ENCODE results near the gene PPP1R16B.
"Not testable (repeated sequence)": the region's sequence is repeated elsewhere in the genome, so short reads cannot be mapped to it uniquely, and the experiment has no call there.

PPP1R16B gene

DNA sequence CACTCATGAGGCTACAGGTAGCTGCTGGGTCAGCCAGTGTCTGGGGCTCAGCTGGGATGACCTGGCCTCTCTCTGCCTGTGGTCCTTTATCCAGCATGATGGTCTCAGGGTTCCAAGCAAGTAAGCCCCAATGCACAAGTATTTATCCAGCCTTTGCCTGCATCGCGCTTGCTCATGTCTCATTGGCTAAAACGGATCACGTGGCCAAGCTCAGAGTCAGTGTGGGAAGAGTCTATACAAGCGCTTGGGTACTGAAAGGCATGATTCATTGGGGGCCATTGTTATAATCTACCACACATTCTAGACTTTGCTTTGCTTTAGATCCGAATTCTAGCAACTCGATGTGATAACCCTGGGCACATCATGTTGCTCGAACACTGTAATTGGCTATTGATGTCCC, 48.3 kb downstream of the PPP1R16B start:
- DNase-seq, result no peak
- ATAC-seq, result no peak

DNA sequence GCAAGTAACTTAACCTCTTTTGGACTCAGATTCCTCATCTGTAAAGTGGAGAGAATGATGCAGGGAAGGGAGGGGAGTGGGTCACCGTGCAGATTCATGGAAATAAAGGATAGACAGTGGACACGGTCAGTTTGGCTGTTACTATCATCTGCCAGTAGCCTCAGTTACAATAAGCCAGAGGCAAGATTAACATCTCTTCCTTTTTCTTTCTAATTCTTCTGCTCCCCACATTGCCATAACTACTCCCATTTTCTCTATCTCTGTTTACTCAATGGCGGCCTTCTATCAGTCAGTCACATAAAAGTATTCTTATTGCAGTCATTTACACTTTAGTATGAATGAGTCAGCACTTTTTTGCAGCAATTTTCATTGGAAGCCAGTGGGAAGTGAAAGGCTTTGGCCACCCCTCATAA, 49.2 kb downstream of the PPP1R16B start:
- no peak for ATAC-seq
- DNase-seq, result no peak

DNA sequence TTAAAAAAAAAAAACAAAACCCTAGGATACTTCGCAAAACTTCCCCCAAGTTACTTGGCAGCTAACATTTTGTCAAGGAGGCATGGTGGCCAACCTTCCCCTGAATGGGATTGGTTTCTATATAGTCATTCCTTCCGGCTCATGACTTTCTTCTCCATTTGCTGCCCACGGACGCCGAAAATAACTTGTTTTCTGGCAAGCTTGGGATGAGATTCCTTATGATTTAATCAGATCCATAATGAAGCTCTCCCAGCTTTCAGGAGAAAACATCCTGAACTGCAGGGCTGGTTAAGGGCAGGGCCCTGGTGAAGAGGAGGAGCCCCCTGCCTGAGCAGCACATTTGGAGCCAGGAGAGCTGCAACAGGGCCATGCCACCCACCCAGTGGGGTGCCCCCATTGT, 49.9 kb downstream of the PPP1R16B start:
- ATAC-seq, result no peak

DNA sequence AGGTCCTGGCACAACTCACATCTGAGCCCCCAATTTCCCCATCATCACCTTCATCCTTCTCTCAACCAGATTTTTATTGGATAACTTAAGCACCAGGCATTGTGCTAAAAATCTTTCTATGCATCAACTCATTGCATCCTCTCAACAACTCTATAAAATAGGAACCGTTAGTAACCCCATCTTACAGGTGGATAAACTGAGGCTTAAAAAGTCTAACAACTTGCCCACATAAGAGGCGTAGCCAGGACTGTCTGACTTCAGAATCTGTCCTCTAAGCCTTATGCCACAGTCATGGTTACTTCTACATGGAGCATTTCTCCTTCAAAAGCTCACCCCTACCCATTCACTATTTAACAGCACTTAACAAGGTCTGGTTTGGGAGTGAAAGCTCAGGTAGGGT, 51.1 kb downstream of the PPP1R16B start:
- DNase-seq (no peak), ATAC-seq (no peak)

More for the DNA sequence above, 49.9 kb downstream of the PPP1R16B start:
- DNase-seq, result no peak

DNA sequence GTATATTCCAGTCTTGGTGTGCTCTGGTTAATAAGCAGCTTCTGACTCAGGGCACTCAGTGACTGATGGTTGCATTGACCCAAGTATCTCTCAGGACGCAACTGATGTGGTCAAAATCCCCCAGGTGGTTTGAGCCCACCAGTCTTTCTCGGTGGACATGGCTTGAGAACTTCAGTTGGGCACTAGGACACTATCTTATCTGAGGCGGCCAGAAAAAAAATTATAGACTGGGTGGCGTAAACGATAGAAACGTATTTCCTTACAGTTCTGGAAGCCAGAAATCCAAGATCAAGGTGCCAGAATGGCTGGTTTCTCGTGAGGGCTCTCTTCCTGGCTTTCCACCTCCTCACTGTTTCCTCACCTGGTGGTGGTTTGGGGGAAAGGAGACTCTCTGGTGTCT, 52.2 kb downstream of the PPP1R16B start:
- no peak for DNase-seq
- ATAC-seq, result no peak

DNA sequence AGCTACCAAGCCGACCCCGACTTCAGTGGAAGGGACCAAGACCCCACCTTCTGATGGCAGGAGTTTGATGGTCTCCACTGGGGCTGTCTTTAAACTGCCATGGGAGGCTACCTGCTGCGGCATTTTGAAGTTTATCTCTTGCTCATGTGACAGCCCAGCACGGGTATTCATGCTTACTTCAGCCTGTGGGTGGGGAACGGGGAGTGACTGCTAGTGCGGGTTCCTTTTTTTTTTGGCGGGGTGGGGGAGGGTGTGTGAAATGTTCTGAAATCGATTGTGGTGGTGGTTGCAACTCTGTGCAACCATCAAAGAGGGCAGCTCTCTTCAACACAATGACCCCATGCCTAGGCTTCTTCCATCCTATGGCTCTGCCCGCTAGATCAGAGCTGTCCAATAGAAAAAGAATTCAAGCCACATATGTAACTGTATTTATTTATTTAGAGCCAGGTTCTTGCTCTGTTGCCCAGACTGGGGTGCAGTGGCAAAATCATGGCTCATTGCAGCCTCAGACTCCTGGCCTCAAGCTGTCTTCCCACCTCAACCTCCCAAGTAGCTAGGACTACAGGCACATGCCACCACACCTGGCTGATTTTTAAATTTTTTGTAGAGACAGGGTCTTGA, 53.7 kb downstream of the PPP1R16B start:
- peak; percentile 44 for ATAC-seq
- DNase-seq, result no peak

DNA sequence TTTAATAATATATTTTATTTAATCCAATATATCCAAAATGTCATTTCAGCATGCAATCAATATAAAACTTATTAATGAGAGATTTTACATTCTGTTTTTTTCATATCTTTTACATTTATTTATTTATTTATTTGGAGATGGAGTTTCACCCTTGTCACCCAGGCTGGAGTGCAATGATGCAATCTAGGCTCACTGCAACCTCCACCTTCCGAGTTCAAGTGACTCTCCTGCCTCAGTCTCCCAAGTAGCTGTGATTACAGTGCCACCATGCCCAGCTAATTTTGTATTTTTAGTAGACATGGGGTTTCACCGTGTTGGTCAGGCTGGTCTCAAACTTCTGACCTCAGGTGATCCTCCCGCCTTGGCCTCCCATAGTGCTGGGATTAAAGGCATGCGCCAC, 54.4 kb downstream of the PPP1R16B start:
- not testable (repeated sequence) for DNase-seq, ATAC-seq

DNA sequence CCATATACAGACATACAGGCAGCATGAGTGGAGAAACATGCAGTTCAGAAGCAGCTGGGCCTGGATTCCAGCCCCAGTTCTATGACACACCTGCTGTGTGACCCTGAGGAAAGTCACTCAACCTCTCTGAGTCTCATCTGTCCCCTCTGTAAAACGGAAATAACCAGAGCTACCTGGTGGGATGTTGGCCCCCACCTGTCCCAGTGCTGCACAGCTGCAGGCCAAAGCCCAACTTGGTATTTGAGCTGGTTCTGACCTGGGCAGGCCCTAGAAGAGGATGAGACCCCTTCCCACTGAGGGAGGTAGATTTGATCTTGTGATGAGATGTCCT, 55.5 kb downstream of the PPP1R16B start:
- ATAC-seq (no peak), DNase-seq (no peak)

DNA sequence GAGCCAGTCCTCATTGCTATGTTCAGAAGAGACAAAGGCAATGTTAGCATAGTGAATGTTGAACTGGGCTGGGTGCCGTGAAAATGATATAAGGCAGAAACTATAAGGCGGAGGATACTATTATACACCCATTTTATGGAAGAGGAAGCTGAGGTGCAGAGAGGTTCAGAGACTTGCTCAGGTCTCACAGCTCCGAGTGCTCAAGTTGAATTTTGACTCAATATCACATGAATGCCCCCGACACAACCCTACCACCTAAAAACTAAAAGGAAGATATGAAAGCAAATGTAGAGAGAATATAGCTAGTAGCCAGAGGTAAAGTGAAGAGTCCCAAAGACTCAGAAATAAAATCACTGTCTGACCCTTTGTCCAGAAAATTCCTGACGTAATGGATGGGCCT, 56.7 kb downstream of the PPP1R16B start:
- no peak for DNase-seq
- no peak for ATAC-seq

DNA sequence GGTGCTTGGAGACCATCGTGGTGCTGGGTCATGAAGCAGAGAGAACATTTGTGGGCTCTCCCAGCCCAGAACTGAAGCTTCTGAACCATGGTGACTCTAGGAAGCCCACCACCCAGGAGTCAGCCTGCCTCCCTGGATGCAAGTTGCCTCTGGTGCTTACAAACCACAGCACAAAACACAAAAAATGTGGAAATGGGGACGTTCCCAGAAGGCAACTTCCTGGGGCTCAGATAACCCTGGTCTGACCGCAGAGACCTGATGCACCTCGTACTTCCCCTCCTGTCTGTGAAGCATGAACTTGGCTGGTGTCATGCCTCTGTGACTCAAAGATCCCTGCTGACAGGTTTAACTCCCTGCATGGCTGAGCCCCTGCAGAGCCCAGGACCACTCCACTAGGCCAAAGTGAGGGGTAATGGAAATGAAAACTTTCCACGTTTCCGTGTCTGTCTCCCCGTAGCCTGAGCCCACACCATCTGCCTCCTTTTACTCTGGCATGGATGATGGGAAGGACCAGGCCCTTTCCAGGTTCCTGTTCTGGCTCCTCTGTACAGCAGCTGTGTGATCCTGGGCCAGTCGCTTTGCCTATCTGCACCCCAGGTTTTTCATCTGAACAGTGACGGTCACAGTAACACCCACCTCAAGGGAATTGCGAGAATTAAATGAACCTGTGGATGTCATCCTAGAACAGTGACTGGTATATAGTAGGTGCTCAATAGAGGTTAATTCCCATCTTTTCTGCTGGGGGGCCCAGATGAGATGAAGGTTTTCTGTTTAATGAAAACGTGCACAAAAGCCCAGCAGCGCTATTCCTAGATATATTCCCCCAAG, 57.7 kb downstream of the PPP1R16B start:
- peak; percentile 69 for DNase-seq
- ATAC-seq, result peak; percentile 97

DNA sequence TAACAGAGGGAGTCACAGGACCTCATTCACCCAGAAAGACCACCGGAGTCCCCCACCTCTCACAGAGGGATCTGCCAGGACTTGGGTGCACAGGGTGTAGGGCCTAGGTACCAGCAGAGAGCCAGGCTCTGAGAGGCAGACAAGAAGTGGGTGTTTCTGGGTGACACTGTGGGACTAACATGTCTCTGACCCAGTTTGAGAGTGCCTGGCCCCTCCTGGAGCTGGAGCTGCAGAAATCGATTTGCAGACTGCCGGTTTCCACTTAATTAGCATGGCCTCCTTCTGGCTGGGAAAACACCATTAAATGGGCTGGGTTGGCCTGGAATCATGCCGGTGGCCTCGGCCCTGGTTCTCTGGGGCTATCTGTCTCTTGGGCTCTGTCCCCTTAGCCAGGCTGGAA, 59.2 kb downstream of the PPP1R16B start:
- DNase-seq (no peak), ATAC-seq (no peak)

DNA sequence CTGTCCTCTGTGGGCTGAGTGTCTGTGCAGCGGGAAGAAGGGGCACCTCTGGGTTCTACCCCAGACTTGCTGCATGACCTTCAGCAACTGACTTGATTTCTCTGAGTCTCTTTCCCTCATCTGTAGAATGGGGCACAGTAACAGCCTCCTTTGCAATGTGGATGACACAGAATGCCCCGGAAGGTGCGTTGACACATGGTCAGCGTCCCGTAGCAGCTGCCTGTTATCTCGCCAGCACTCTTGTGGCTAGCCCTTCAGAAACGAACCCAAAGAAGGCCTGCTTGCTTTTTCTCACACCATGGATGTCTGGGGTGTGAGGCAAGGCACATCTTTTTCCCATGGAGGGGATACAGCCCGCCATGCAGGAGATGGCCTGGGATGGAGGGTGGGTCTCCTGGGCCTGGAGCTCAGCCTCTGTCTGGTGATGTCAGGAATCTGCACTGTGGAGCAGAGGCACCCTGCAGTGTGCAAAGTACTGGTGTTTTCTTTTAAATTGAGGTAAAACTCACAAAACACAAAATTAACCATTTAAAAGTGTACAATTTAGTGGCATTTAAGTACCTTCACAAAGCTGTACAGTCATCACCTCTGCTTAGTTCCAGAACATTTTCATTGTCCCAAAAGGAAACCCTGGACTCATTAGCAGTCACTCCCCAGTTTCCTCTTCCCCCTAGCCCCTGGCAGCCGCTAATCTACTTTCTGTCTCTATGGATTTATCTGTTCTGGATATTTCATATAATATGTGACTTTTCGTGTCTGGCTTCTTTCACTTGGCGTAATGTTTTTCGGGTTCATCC, 61.0 kb downstream of the PPP1R16B start:
- ATAC-seq (no peak), DNase-seq (no peak)

DNA sequence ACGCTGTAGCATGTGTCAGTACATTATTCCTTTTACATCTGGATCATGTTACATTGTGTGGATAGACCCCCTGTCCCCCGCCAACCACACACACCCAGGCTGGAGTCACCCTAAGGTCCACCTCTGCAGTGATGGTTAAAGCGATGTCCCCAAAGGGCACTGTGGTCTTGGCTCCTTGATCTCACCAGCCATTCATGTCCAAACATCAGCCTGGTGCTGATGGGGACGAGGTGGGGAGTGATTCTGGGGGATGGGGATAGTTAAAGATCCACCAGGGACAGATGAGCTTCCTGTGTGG, 61.5 kb downstream of the PPP1R16B start:
- no peak for DNase-seq
- ATAC-seq, result no peak

DNA sequence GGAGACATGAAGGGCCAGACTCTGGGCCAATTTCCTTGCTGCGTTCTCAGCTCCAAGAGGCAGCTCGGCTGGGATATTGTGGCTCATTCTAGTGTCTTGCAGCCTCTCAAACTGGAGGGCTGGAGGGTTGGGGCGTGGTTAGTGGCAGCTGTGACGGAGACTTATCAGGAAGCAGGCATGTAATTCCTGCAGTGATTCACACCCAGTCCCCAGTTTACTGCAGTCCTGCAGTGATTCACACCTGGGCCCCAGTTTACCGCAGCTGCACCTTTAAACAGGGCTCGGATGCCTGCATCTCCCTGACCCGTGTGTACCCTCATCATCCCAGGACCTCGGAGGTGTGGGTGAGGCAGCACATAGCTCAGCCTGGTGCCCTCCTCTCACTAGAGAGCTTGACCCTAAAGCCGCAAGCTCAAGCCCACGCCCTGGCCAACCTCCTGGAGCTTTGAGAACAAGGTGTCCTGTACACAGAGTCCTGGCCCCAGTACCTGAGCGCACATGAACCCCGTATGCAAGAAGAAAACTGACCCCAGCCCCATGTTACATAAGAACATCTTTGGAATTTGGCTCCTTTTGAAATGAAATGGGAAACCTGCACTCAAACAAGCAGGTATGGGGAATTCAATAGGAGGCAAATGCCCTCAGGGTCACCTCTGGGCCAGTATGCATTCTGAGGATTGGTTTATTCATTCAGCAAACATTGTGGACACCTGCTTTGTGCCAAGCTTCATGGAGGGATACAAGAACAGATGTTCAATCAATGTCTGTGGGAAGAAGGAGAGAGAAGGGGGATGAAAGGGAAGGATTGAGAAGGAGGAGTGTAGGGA, 65.4 kb downstream of the PPP1R16B start:
- DNase-seq, result peak; percentile 44
- no peak for ATAC-seq

DNA sequence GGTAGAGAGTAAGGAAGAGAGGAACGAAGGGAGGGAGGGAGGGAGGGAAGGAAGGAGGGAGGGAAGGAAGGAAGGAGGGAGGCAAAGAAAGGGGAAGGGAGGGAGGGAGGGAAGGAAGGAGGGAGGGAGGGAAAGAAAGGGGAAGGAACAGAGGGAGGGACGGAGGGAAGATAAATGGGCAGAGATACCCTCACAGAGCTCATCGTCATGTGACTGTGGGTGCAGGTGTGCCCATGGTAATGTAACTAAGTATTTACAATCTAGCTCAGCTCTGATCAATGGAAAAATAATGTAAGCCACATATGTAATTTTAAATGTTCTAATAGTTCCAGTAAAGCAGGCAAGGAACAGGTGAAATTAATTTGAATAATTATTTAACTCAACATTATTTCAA, 66.1 kb downstream of the PPP1R16B start:
- DNase-seq (no peak), ATAC-seq (no peak)

DNA sequence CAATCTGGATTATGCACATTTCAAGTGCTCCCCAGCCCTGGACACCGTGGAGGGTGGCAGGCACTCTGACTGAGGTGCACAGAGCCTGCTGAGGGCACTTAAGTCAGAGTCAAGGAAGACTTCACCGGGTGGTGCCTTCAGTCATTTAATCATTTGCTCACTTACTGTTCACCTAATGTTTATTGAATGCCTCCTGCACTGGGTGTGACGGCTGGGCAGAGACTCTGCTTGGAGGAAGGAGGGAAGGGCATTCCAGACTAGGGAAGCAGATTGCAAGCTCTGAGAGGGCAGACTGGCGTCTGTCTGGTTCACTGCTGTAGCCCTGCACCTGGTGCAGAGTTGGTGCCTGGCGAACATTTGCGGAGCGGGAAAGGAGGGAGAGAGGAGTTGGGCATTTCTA, 66.5 kb downstream of the PPP1R16B start:
- DNase-seq (no peak), ATAC-seq (no peak)

DNA sequence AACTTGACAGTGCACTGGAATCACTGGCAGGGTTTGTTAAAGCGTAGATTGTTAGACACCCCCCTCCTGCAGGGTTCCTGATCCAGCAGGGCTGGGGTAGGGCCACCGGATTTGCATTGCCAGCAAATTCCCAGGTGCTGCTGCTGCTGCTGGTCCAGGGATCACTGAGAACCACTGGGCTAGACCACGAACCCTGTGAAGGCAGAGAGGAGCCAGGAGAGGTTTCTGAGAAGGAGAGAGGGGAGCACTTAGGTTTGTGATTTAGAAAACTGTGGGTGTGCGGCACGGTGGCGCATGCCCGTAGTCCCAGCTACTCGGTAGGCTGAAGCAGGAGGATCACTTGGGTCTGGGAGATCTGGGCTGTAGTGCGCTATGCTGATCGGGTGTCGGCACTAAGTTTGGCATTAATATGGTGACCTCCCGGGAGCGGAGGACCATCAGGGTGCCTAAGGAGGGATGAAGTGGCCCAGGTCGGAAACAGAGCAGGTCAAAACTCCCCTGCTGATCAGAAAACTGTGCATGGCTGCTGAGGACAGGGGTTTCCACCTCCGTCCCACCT, 67.1 kb downstream of the PPP1R16B start:
- DNase-seq (no peak), ATAC-seq (no peak)

DNA sequence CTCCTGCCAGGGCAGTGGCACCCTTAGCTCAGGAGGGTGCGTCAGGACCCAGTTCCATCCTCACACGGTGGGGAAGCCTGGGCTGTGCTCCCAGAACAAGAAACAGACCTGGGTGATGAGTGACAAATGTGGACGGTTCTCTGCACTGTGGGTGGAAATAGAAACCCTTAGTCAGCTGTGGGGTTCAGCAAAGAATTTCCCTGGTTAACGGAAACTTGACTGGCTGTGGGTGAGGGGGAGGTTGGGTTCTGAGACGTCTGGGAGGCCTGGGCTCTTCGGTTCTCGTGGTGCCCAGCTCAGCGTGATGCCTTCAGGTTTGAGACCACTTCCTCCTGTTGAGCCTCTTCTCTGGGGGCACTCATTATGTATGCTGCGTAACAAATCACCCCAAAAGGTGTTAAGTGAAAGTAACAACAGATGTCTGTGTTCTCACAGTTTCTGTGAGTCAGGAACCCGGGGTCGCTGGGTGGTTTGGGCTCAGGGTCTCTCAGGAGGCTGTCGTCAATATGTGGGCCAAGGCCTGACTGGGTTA, 67.6 kb downstream of the PPP1R16B start:
- DNase-seq, result peak; percentile 87
- peak; percentile 92 for ATAC-seq

DNA sequence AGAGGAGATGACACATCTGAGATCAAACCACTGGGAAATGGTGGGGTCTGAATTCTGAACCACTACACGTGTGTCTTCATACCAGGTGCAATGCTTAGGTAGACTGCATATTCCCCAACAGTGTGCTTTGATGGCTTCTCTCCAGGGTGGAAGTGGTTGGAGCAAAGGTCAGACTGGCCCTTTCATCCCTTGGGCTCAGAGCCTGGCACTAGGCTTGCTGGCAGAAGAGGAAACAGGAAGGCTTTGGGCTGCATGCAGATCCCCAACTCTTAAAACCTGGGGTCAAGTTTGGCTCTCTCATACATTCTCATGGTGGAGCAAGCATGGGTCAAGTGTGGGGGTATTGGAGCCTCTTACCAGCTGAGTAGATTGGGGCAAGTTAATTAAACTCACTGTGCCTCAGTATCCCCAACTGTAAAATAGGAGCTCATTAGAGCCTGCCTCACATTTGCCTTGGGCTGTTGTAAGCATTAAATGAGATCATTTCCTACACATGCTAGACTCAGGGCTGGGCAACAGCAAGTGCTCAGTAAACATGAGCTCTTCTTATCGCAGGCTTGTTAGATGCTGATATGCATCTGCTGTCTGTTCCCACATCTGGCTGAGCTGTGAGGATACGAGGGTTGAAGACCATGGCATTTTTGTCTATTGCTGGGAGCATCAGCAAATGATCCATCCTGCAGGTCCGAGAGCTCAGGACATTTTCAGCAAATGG, 69.1 kb downstream of the PPP1R16B start:
- DNase-seq (no peak), ATAC-seq (no peak)

DNA sequence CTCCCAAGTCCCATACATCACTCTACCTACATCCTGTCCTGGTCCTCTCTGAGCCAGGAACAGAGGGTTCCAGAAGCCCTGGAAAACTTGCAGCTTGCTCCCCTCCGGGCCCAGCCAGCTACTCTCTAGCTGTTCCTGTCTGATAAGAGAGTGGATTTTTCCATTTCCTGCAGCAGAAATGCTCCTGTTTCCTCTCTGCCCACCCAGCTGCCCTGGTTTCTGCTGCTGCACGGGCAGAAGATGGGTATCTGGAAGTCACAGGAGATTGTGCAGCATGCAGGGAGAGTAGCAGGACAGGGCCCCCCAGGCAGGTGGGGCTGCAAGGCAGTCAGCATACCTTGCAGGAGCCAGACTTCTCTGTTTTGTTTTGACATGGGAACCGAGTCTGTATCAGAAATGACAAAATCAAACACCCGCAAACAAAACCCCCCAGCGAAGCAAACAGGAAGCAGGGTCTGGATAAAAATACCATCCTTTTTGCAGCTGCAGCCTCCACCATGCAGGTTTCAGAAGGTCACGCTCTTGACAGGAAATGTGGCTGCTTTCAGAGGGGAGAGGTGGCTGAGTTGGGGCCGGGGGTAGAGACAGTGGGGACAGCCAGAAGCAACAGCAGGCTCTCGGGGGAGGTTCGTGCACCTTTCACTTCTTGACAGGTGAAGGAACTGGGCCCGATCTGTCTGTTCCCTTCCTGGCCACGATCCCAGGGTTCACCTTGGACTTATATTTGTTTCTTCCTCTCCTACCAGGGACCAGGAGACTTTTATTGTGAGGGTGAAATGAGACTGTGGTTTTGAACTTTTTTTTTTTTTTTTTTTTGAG, 69.9 kb downstream of the PPP1R16B start:
- peak; percentile 24 for ATAC-seq
- DNase-seq, result peak; percentile 70

Data from stimulated activated naive CD8-positive, alpha-beta T cell treated with anti-CD3 and anti-CD28 coated beads, Interleukin-15, Interleukin-2, amounts not matched to agents 100 U/mL and 50 U/mL, for 24 hours (primary cell).